Gastrocnemius medialis (tissue), 4 donors: ENCODE results near the gene PNCK. TPM values are rescaled to one million over a fixed set of nuclear protein-coding genes. Genes with fewer than 3 reads are reported as not detected.

Experiments
- ATAC-seq, 2 donors: fragments of 150-250 bp; one replicate each; pipeline ENCODE4 v1.9.1; 2016
- DNase-seq, 2 donors: peaks; one replicate each; pipeline ENCODE4 v3.0.0-alpha.2; 2019
- H3K27ac ChIP-seq, 4 donors: fragments of 200-600 bp; sonication (generic); 1 replicate in 1 of 4; 2 replicates in 3 of 4; pipeline ENCODE4 v1.5.1; 2016 to 2018; ENCODE audit warnings: mild to moderate bottlenecking in 2 of 4, moderate library complexity in 1 of 4
- H3K27me3 ChIP-seq, 3 donors: fragments of 200-600 bp; sonication (generic) in 2 of 3; 1 replicate in 1 of 3; 2 replicates in 2 of 3; pipeline versions ENCODE4 v1.5.1 to v1.6.0; 2016 to 2019; ENCODE audit warnings: mild to moderate bottlenecking in 1 of 3, moderate library complexity in 1 of 3
- H3K36me3 ChIP-seq, 2 donors: fragments of 200-600 bp; sonication (generic) in 1 of 2; one replicate each; pipeline ENCODE4 v1.5.1; 2017 to 2018
- H3K4me1 ChIP-seq, 2 donors: fragments of 200-600 bp; sonication (generic) in 1 of 2; one replicate each; pipeline ENCODE4 v1.5.1; 2016 to 2017; ENCODE audit warnings: mild to moderate bottlenecking in 2 of 2
- H3K4me3 ChIP-seq, 4 donors: fragments of 200-600 bp; sonication (generic) in 3 of 4; 1 replicate in 1 of 4; 2 replicates in 3 of 4; pipeline ENCODE4 v1.5.1; 2016 to 2019; ENCODE audit warnings: mild to moderate bottlenecking in 2 of 4
- H3K9me3 ChIP-seq, 3 donors: fragments of 200-600 bp; sonication (generic) in 2 of 3; 1 replicate in 1 of 3; 2 replicates in 2 of 3; pipeline ENCODE4 v1.5.1; 2016 to 2019
- CTCF ChIP-seq, 5 experiments: fragments of 450-650 bp in 3 of 5; fragments of 200-600 bp in 2 of 5; sonication (generic) in 2 of 5; IDR thresholded peaks in 4 of 5; conservative IDR thresholded peaks in 1 of 5; 1 replicate in 4 of 5; 2 replicates in 1 of 5; pipeline ENCODE4 v1.5.1; 2016 to 2019; ENCODE audit warnings: antibody characterized with exemption in 5 of 5, mild to moderate bottlenecking in 3 of 5, moderate library complexity in 3 of 5
- POLR2A ChIP-seq, 2 donors: fragments of 450-650 bp; IDR thresholded peaks; one replicate each; pipeline ENCODE4 v1.6.1; 2017; ENCODE audit warnings: antibody characterized with exemption in 2 of 2, mild to moderate bottlenecking in 2 of 2, moderate library complexity in 2 of 2
- in situ Hi-C, 4 donors: fragments of 200-750 bp; cut with MboI; loops; one replicate each; pipeline versions ENCODE4 v1.15.0 to v1.8.0; 2017; ENCODE audit warnings: low sequenced_read_pairs in 4 of 4
- intact Hi-C: fragments of 100-400 bp; cut with DNase I; formaldehyde crosslinking; loops from one replicate; pipeline ENCODE4 v1.15.1; 2023; ENCODE audit warnings: low total_unique reads
- total RNA-seq, 4 donors: library from RNA; depleted of rRNA; stranded (reverse); fragments of >200 nt; gene quantifications; one replicate each; pipeline versions ENCODE4 v1.1.0 to v1.2.3, GENCODE V29; 2016

Gene PNCK
- total RNA-seq, 4 donors from 2014 or later = 0.98 to 1.6 TPM; not detected in 2

GRCh38 chrX:153634236-153634635 lies 39.4 kb downstream of the PNCK start:
- H3K36me3 ChIP-seq = no peaks in the 10 kb centered on the region
- in situ Hi-C loops (no loop called here), intact Hi-C loops (no loop called here)
- H3K27me3 ChIP-seq = peaks cover 0 to 5% (median 0%) of the 10 kb centered on the region in 3 donors
- TF ChIP-seq POLR2A (IDR thresholded peaks at IDR 0.05) = no peak
- H3K9me3 ChIP-seq = no peaks in the 10 kb centered on the region
- H3K4me1 ChIP-seq = no peaks in the 10 kb centered on the region
- ATAC-seq (no peak), DNase-seq (no peak)
- H3K27ac ChIP-seq = no peak overlapping the region
- H3K4me3 ChIP-seq = no peak overlapping the region

GRCh38 chrX:153633607-153634180 lies 39.9 kb downstream of the PNCK start:
- no peak overlapping the region for H3K27ac ChIP-seq
- H3K9me3 ChIP-seq = no peaks in the 10 kb centered on the region
- no peaks in the 10 kb centered on the region for H3K36me3 ChIP-seq
- H3K27me3 ChIP-seq = peaks cover 0 to 5% (median 0%) of the 10 kb centered on the region in 3 donors
- no peak overlapping the region for H3K4me3 ChIP-seq
- DNase-seq = no peak
- in situ Hi-C loops = no loop called here
- TF ChIP-seq POLR2A (IDR thresholded peaks at IDR 0.05) (no peak), CTCF (IDR thresholded peaks at IDR 0.05 in 4 of 5, conservative IDR thresholded peaks at IDR 0.05 in 1 of 5) (no peak)
- no peaks in the 10 kb centered on the region for H3K4me1 ChIP-seq
- no peak for ATAC-seq
- intact Hi-C loops = no loop called here

GRCh38 chrX:153633048-153633447 lies 40.6 kb downstream of the PNCK start:
- no peak for DNase-seq

GRCh38 chrX:153632595-153632946 lies 41.0 kb downstream of the PNCK start:
- in situ Hi-C loops (no loop called here), intact Hi-C loops (no loop called here)
- no peak overlapping the region for H3K4me3 ChIP-seq

More at GRCh38 chrX:153633048-153633447, 40.6 kb downstream of the PNCK start:
- intact Hi-C loops = no loop called here
- Histone ChIP-seq H3K4me3 (no peak overlapping the region), H3K36me3 (no peaks in the 10 kb centered on the region), H3K27me3 (peaks cover 0 to 5% (median 0%) of the 10 kb centered on the region in 3 donors), H3K4me1 (no peaks in the 10 kb centered on the region), H3K9me3 (no peaks in the 10 kb centered on the region), H3K27ac (no peak overlapping the region)
- ATAC-seq = no peak
- TF ChIP-seq CTCF (IDR thresholded peaks at IDR 0.05 in 4 of 5, conservative IDR thresholded peaks at IDR 0.05 in 1 of 5) (no peak), POLR2A (IDR thresholded peaks at IDR 0.05) (no peak)
- in situ Hi-C loops = no loop called here

More at GRCh38 chrX:153632595-153632946, 41.0 kb downstream of the PNCK start:
- H3K27ac ChIP-seq = no peak overlapping the region
- H3K27me3 ChIP-seq = peaks cover 0 to 5% (median 0%) of the 10 kb centered on the region in 3 donors
- H3K36me3 ChIP-seq = no peaks in the 10 kb centered on the region
- no peak for TF ChIP-seq CTCF (IDR thresholded peaks at IDR 0.05 in 4 of 5, conservative IDR thresholded peaks at IDR 0.05 in 1 of 5)
- no peak for TF ChIP-seq POLR2A (IDR thresholded peaks at IDR 0.05)
- H3K4me1 ChIP-seq = no peaks in the 10 kb centered on the region
- ATAC-seq = no peak
- no peaks in the 10 kb centered on the region for H3K9me3 ChIP-seq
- no peak for DNase-seq
